Prostate gland (tissue), 2 donors: ENCODE results near the gene DLGAP1. TPM values are rescaled to one million over a fixed set of nuclear protein-coding genes. Genes with fewer than 3 reads are reported as not detected.

Experiments
- DNase-seq: peaks from one replicate; pipeline ENCODE4 v3.0.0-alpha.2; 2019; ENCODE audit warnings: low spot score
- H3K27ac ChIP-seq, 2 donors: fragments of 200-600 bp; sonication (generic); 2 replicates each; pipeline ENCODE4 v1.5.1; 2017 to 2019
- H3K27me3 ChIP-seq: fragments of 200-600 bp; sonication (generic); replicated peaks from 2 replicates; pipeline ENCODE4 v1.5.1; 2019; ENCODE audit not compliant: insufficient read depth
- H3K36me3 ChIP-seq, 2 donors: fragments of 200-600 bp; sonication (generic); 1 replicate in 1 of 2; 2 replicates in 1 of 2; pipeline versions ENCODE4 v1.5.1 to v1.8.1; 2017 to 2019
- H3K4me1 ChIP-seq: fragments of 200-600 bp; sonication (generic); replicated peaks from 2 replicates; pipeline ENCODE4 v1.5.1; 2019
- H3K4me3 ChIP-seq, 2 donors: fragments of 200-600 bp; sonication (generic); 2 replicates each; pipeline ENCODE4 v1.5.1; 2017 to 2019
- H3K9me3 ChIP-seq: fragments of 200-600 bp; sonication (generic); 2 replicates; pipeline ENCODE4 v1.5.1; 2017
- CTCF ChIP-seq, 4 experiments: fragments of 200-600 bp in 2 of 4; fragments of 450-650 bp in 2 of 4; sonication (generic) in 2 of 4; IDR thresholded peaks; 1 replicate in 3 of 4; 2 replicates in 1 of 4; pipeline ENCODE4 v1.5.1; 2016 to 2019; ENCODE audit warnings: antibody characterized with exemption in 4 of 4, mild to moderate bottlenecking in 2 of 4, moderate library complexity in 2 of 4
- POLR2A ChIP-seq: fragments of 450-650 bp; IDR thresholded peaks from one replicate; pipeline ENCODE4 v1.6.1; 2016; ENCODE audit warnings: antibody characterized with exemption, mild to moderate bottlenecking
- POLR2AphosphoS5 ChIP-seq: sonication (generic); formaldehyde crosslinking; IDR thresholded peaks from one replicate; pipeline ENCODE4 v1.6.1; 2017; ENCODE audit warnings: antibody characterized with exemption
- WGBS: methylation state at CpG from one replicate; pipeline ENCODE4 v1.1.5; 2018; 5-methylcytosine and 5-hydroxymethylcytosine counted together
- intact Hi-C: fragments of 100-400 bp; cut with DNase I; formaldehyde crosslinking; loops from one replicate; pipeline ENCODE4 v1.14.2; 2022
- total RNA-seq, 2 donors: library from RNA; depleted of rRNA; stranded (reverse); fragments of >200 nt; gene quantifications; one replicate each; pipeline ENCODE4 v1.1.0, GENCODE V29; 2016

Gene DLGAP1
- total RNA-seq, 2 donors from 2014 or later: 42.2 to 66.7 TPM

- no peak overlapping the region for H3K27ac ChIP-seq
- TF ChIP-seq CTCF (IDR thresholded peaks at IDR 0.05) (no peak), POLR2A (no peak), POLR2AphosphoS5 (no peak)
- H3K4me3 ChIP-seq: no peak overlapping the region
- H3K4me1 ChIP-seq: no peaks in the 10 kb centered on the region
- intact Hi-C loops: no loop called here
- no peak for DNase-seq
- H3K36me3 ChIP-seq: no peaks in the 10 kb centered on the region
- H3K27me3 ChIP-seq: no peaks in the 10 kb centered on the region
- H3K9me3 ChIP-seq: no peaks in the 10 kb centered on the region
- WGBS: 97% methylated on average over 3 of the region's 3 CpGs
Observed at GRCh38 chr18:3675446-3675845, 779.7 kb downstream of the DLGAP1 start.

- Histone ChIP-seq H3K4me1 (no peaks in the 10 kb centered on the region), H3K9me3 (no peaks in the 10 kb centered on the region), H3K27me3 (no peaks in the 10 kb centered on the region), H3K36me3 (no peaks in the 10 kb centered on the region), H3K27ac (no peak overlapping the region), H3K4me3 (no peak overlapping the region)
- intact Hi-C loops: no loop called here
- DNase-seq: no peak
- TF ChIP-seq POLR2AphosphoS5: no peak
- no peak for TF ChIP-seq CTCF (IDR thresholded peaks at IDR 0.05)
- no peak for TF ChIP-seq POLR2A
- WGBS: 36% methylated on average over 2 of the region's 2 CpGs
Observed at GRCh38 chr18:3671176-3671575, 783.9 kb downstream of the DLGAP1 start.

- Histone ChIP-seq H3K4me1 (no peaks in the 10 kb centered on the region), H3K36me3 (no peaks in the 10 kb centered on the region), H3K27me3 (no peaks in the 10 kb centered on the region), H3K9me3 (no peaks in the 10 kb centered on the region), H3K27ac (no peak overlapping the region), H3K4me3 (no peak overlapping the region)
- WGBS: 99% methylated on average over 17 of the region's 17 CpGs
- TF ChIP-seq POLR2A (no peak), POLR2AphosphoS5 (no peak), CTCF (IDR thresholded peaks at IDR 0.05) (no peak)
- intact Hi-C loops: loop anchor here (5.0 kb wide), 3 partner anchors 42 to 222 kb away; no protein-coding TSS in a partner anchor
- no peak for DNase-seq
Observed at GRCh38 chr18:3669376-3669775, 785.7 kb downstream of the DLGAP1 start.

GRCh38 chr18:3667255-3668137 is 787.6 kb downstream of the DLGAP1 start:
- DNase-seq: no peak
- H3K4me1 ChIP-seq: no peaks in the 10 kb centered on the region
- no peak overlapping the region for H3K4me3 ChIP-seq
- no peaks in the 10 kb centered on the region for H3K27me3 ChIP-seq
- H3K9me3 ChIP-seq: no peaks in the 10 kb centered on the region
- no peaks in the 10 kb centered on the region for H3K36me3 ChIP-seq
- intact Hi-C loops: loop anchor here (5.0 kb wide), 3 partner anchors 40 to 220 kb away; no protein-coding TSS in a partner anchor
- H3K27ac ChIP-seq: no peak overlapping the region
- 48% methylated on average over 8 of the region's 8 CpGs for WGBS
- TF ChIP-seq POLR2A (no peak), CTCF (IDR thresholded peaks at IDR 0.05) (no peak), POLR2AphosphoS5 (no peak)
